ENCODE data around the gene ATP6V0A1.
A peak's percentile ranks its signal among the peaks of the same experiment; 100 is the strongest.

DNA sequence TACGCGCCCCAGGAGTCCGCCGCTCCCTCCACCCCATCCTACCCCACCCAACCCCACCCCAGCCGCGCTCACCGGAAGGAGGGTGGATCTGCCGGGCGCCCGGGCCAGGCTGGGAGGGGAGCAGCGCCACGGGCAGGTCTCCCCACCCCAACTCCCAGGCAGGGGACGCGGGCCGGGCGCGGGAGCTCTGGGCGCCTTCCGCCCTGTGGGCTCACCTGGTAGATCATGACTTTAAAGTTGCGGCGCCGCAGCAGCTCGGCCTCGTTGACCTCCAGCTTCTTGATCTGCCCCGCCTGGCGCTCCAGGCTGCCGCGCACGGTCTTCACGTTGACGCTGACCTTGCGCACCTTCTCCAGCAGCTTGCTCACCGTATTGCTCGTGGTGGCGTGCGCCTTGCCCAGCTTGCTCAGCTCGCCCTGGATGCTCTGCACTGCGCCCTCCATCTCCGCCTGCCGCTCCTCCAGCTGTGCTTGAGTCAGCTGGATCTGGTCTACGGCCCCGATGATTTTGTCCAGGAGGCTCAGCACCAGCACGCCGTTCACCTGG is 36.2 kb upstream of the ATP6V0A1 start:
- TF ChIP-seq TCF7 (CRISPR knock-in tag; IDR thresholded peaks at IDR 0.05; ENCODE audit: low read depth): peak; percentile 17; the same call in 1 of the 2 replicates
- TF ChIP-seq, protein P1, sequence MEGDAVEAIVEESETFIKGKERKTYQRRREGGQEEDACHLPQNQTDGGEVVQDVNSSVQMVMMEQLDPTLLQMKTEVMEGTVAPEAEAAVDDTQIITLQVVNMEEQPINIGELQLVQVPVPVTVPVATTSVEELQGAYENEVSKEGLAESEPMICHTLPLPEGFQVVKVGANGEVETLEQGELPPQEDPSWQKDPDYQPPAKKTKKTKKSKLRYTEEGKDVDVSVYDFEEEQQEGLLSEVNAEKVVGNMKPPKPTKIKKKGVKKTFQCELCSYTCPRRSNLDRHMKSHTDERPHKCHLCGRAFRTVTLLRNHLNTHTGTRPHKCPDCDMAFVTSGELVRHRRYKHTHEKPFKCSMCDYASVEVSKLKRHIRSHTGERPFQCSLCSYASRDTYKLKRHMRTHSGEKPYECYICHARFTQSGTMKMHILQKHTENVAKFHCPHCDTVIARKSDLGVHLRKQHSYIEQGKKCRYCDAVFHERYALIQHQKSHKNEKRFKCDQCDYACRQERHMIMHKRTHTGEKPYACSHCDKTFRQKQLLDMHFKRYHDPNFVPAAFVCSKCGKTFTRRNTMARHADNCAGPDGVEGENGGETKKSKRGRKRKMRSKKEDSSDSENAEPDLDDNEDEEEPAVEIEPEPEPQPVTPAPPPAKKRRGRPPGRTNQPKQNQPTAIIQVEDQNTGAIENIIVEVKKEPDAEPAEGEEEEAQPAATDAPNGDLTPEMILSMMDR (IDR thresholded peaks at IDR 0.05): no peak
- TF ChIP-seq ZNF396 (CRISPR knock-in tag; IDR thresholded peaks at IDR 0.05; ENCODE audit: borderline replicate concordance): no peak
- TF ChIP-seq SP1 (CRISPR knock-in tag; conservative IDR thresholded peaks at IDR 0.05): no peak
- TF ChIP-seq, protein P2, sequence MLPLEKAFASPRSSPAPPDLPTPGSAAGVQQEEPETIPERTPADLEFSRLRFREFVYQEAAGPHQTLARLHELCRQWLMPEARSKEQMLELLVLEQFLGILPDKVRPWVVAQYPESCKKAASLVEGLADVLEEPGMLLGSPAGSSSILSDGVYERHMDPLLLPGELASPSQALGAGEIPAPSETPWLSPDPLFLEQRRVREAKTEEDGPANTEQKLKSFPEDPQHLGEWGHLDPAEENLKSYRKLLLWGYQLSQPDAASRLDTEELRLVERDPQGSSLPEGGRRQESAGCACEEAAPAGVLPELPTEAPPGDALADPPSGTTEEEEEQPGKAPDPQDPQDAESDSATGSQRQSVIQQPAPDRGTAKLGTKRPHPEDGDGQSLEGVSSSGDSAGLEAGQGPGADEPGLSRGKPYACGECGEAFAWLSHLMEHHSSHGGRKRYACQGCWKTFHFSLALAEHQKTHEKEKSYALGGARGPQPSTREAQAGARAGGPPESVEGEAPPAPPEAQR (CRISPR knock-in tag; IDR thresholded peaks at IDR 0.05): no peak
- no peak for TF ChIP-seq CREB1 (CRISPR knock-in tag; IDR thresholded peaks at IDR 0.05)
- TF ChIP-seq ETV6 (CRISPR knock-in tag; IDR thresholded peaks at IDR 0.05): no peak
- TF ChIP-seq ZNF416 (CRISPR knock-in tag; IDR thresholded peaks at IDR 0.05): no peak
- no peak for TF ChIP-seq NR1H2 (CRISPR knock-in tag; IDR thresholded peaks at IDR 0.05)
- TF ChIP-seq, protein P3, sequence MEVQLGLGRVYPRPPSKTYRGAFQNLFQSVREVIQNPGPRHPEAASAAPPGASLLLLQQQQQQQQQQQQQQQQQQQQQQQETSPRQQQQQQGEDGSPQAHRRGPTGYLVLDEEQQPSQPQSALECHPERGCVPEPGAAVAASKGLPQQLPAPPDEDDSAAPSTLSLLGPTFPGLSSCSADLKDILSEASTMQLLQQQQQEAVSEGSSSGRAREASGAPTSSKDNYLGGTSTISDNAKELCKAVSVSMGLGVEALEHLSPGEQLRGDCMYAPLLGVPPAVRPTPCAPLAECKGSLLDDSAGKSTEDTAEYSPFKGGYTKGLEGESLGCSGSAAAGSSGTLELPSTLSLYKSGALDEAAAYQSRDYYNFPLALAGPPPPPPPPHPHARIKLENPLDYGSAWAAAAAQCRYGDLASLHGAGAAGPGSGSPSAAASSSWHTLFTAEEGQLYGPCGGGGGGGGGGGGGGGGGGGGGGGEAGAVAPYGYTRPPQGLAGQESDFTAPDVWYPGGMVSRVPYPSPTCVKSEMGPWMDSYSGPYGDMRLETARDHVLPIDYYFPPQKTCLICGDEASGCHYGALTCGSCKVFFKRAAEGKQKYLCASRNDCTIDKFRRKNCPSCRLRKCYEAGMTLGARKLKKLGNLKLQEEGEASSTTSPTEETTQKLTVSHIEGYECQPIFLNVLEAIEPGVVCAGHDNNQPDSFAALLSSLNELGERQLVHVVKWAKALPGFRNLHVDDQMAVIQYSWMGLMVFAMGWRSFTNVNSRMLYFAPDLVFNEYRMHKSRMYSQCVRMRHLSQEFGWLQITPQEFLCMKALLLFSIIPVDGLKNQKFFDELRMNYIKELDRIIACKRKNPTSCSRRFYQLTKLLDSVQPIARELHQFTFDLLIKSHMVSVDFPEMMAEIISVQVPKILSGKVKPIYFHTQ (CRISPR knock-in tag; IDR thresholded peaks at IDR 0.05): no peak
- no peak for TF ChIP-seq ZNF671 (CRISPR knock-in tag; IDR thresholded peaks at IDR 0.05)
- no peak for TF ChIP-seq ELF4 (CRISPR knock-in tag; IDR thresholded peaks at IDR 0.05; ENCODE audit: low read depth)
- TF ChIP-seq, protein P4, sequence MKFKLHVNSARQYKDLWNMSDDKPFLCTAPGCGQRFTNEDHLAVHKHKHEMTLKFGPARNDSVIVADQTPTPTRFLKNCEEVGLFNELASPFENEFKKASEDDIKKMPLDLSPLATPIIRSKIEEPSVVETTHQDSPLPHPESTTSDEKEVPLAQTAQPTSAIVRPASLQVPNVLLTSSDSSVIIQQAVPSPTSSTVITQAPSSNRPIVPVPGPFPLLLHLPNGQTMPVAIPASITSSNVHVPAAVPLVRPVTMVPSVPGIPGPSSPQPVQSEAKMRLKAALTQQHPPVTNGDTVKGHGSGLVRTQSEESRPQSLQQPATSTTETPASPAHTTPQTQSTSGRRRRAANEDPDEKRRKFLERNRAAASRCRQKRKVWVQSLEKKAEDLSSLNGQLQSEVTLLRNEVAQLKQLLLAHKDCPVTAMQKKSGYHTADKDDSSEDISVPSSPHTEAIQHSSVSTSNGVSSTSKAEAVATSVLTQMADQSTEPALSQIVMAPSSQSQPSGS (CRISPR knock-in tag; IDR thresholded peaks at IDR 0.05; ENCODE audit: borderline replicate concordance, low read depth): no peak
- no peak for TF ChIP-seq ZNF423 (CRISPR knock-in tag; IDR thresholded peaks at IDR 0.05)
